Brain microvascular endothelial cell (primary cell): Measurements from ENCODE around the gene CPLX3.

Source experiments
- DNase-seq: peaks from one replicate; pipeline ENCODE4 v3.0.0-alpha.2; 2020
- H3K27ac ChIP-seq: fragments of 250-450 bp; sonication (Bioruptor Pico); 2 replicates; pipeline ENCODE4 v1.5.1; 2020; ENCODE audit warnings: mild to moderate bottlenecking, moderate library complexity
- H3K27me3 ChIP-seq: fragments of 250-450 bp; sonication (Bioruptor Pico); replicated peaks from 2 replicates; pipeline ENCODE4 v1.5.1; 2020; ENCODE audit warnings: mild to moderate bottlenecking
- H3K36me3 ChIP-seq: fragments of 250-450 bp; sonication (Bioruptor Pico); replicated peaks from 2 replicates; pipeline ENCODE4 v1.5.1; 2020; ENCODE audit warnings: mild to moderate bottlenecking
- H3K4me3 ChIP-seq: 2 replicates; pipeline ENCODE4 v1.5.1; 2011; ENCODE audit warnings: low read depth, mild to moderate bottlenecking, control low read depth, low read length, moderate library complexity
- CTCF ChIP-seq: IDR thresholded peaks from 2 replicates; pipeline ENCODE4 v1.5.1; 2011; ENCODE audit warnings: low read depth, mild to moderate bottlenecking, moderate library complexity, low read length, control low read depth, inconsistent platforms; ENCODE audit errors: missing control alignments
- in situ Hi-C: cut with HindIII; loops from 2 replicates; pipeline ENCODE4 v1.10.0; 2017; ENCODE audit warnings: low sequenced_read_pairs, low pct_ligation_motif_present

Gene CPLX3

GRCh38 chr15:74826921-74827320 is 494 bp downstream of the CPLX3 start:
- Histone ChIP-seq H3K27me3 (peaks cover 24% of the 10 kb centered on the region), H3K27ac (no peak overlapping the region), H3K36me3 (no peaks in the 10 kb centered on the region), H3K4me3 (no peak overlapping the region)
- in situ Hi-C loops, result no loop called here
- DNase-seq, result no peak
- no peak for TF ChIP-seq CTCF

GRCh38 chr15:74827614-74828013 is 1.2 kb downstream of the CPLX3 start:
- Histone ChIP-seq H3K27me3 (peaks cover 24% of the 10 kb centered on the region), H3K27ac (no peak overlapping the region), H3K36me3 (no peaks in the 10 kb centered on the region), H3K4me3 (no peak overlapping the region)
- TF ChIP-seq CTCF, result no peak
- in situ Hi-C loops, result no loop called here
- DNase-seq, result no peak

GRCh38 chr15:74828835-74829234 is 2.4 kb downstream of the CPLX3 start:
- no peak for TF ChIP-seq CTCF
- no peak for DNase-seq

GRCh38 chr15:74829486-74829885 is 3.1 kb downstream of the CPLX3 start:
- no peak for TF ChIP-seq CTCF
- no peak for DNase-seq
- Histone ChIP-seq H3K27me3 (peaks cover 24% of the 10 kb centered on the region), H3K36me3 (no peaks in the 10 kb centered on the region), H3K27ac (no peak overlapping the region), H3K4me3 (no peak overlapping the region)
- in situ Hi-C loops, result no loop called here

More at GRCh38 chr15:74828835-74829234, 2.4 kb downstream of the CPLX3 start:
- Histone ChIP-seq H3K27me3 (peaks cover 24% of the 10 kb centered on the region), H3K4me3 (no peak overlapping the region), H3K27ac (no peak overlapping the region), H3K36me3 (no peaks in the 10 kb centered on the region)
- in situ Hi-C loops, result no loop called here

- in situ Hi-C loops, result no loop called here
- no peak for TF ChIP-seq CTCF
- Histone ChIP-seq H3K4me3 (no peak overlapping the region), H3K27me3 (peaks cover 24% of the 10 kb centered on the region), H3K27ac (no peak overlapping the region), H3K36me3 (no peaks in the 10 kb centered on the region)
- DNase-seq, result no peak
Measured at GRCh38 chr15:74829991-74830390, 3.6 kb downstream of the CPLX3 start.

- no peak for TF ChIP-seq CTCF
- Histone ChIP-seq H3K27me3 (peaks cover 17% of the 10 kb centered on the region), H3K36me3 (no peaks in the 10 kb centered on the region), H3K27ac (no peak overlapping the region), H3K4me3 (no peak overlapping the region)
- DNase-seq, result no peak
- in situ Hi-C loops, result no loop called here
Measured at GRCh38 chr15:74830868-74831267, 4.4 kb downstream of the CPLX3 start.
